Activated CD4-positive, alpha-beta T cell treated with anti-CD3 and anti-CD28 coated beads, Interleukin-2, amount 50 U/mL, for 1 hour (primary cell): Measurements from ENCODE around the gene RNGTT.

Source experiments
- DNase-seq: peaks from one replicate; pipeline ENCODE4 v3.0.0-alpha.2; 2020

Gene RNGTT

GRCh38 chr6:88641178-88641903 is 322.1 kb downstream of the RNGTT start:
- no peak for DNase-seq

- no peak for DNase-seq
Measured at GRCh38 chr6:88637761-88638545, 325.5 kb downstream of the RNGTT start.

DNA sequence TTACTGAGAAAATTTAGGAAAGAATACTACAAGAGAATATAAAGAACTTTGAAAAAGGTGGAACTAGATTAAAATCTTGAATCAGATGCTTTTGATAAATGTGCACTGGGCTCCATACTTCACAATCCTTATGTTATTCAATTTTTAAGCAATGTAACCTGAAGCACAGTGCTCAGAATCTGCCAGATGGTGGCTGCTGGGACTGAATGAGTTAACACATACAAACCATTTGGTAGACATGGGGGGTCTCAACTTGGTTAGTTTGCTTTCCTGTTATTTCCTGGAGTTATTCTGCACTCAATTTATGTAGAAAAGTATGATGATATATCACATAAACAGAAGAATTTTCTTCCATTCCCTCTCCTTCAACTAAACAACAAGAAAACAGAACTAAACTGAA is 326.5 kb downstream of the RNGTT start:
- DNase-seq: no peak

DNA sequence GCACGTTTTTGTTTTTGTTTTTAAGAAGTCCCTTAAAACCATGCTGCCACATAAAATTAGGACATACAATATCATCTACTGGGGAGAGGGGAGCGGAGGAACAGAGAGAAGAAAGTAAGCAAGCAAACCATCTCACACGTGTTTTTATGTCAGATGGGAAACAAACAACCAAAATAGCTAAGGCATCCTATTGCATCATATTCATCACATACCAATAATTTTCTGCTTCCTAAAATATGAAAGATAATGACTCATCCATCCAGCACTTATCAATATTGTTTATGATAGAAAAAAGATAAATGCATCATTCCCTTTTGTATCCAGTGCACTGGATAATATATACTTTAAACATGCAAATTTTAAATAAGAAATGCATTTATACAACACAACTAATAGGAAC is 329.6 kb downstream of the RNGTT start:
- DNase-seq: no peak

DNA sequence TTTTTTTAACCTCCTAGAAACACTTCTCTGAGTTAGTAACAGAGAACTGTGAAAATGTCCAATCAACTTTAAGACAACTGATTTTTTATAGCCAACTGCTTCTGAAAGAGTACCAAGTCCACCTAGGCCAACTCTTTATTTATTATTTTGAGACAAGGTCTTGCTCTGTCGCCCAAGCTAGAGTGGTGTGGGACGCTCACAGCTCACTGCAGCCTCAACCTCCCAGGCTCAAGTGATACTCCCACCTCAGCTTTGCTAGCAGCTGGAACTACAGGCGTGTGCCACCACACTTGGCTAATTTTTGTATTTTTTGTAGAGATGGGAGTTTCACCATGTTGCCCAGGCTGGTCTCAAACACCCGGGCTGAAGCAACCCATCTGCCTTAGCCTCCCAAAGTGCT is 331.6 kb downstream of the RNGTT start:
- no peak for DNase-seq

DNA sequence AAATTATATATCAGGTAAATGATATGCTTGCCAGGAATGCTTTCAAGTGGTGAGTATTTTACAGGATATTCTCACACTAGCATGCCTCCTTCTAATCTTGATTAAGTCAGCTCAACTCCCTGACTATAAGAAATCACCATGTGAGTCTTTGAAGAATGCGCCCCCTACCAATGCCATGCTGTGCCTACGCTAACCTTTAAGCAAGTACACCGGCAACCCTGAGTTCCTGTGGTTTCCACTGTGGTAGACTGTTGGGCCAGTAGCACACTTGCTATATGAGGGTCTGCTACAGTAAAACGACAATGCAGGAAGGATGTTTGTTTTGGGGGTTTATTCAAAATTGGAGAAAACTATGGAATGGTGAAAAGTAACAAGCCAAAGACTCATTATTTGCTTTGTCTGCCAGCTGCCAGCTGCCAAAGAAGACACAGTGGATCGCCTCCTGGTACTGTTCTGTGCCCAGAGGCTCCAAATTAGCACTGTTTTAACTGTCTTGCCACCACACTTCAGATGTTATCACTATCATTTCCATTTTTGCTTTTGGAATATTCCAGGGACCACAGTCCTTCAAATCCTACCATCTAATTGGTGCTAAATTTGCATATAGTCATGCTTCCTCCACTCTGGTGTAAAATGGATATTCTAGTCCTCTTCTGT is 333.5 kb downstream of the RNGTT start:
- DNase-seq: no peak

- DNase-seq: no peak
Measured at GRCh38 chr6:88626460-88626859, 337.0 kb downstream of the RNGTT start.

- no peak for DNase-seq
Measured at GRCh38 chr6:88623531-88623930, 339.9 kb downstream of the RNGTT start.

- DNase-seq: no peak
Measured at GRCh38 chr6:88619951-88620350, 343.5 kb downstream of the RNGTT start.

GRCh38 chr6:88616380-88616779 is 347.0 kb downstream of the RNGTT start:
- DNase-seq: no peak

GRCh38 chr6:88614316-88614877 is 349.0 kb downstream of the RNGTT start:
- DNase-seq: no peak

GRCh38 chr6:88612631-88613030 is 350.8 kb downstream of the RNGTT start:
- DNase-seq: no peak

GRCh38 chr6:88611721-88612120 is 351.7 kb downstream of the RNGTT start:
- DNase-seq: no peak

DNA sequence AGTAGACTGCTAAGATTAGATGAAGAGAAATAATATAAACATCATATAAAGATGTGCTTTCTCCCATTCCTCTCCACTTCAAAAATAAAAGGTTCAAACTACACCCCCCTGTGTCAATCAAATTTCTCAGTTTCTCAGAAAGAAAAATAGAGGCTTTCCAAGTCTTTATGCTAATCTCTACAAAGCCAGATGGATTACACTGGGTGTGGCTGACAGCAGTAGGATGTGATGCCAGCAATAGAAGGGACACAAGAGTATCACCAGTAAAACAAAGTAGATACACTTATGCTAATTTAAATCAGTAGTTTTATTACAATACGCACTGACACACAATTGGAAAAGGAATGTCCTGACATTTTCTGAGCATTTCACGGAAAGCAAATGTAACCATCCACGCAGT is 353.4 kb downstream of the RNGTT start:
- DNase-seq: no peak

DNA sequence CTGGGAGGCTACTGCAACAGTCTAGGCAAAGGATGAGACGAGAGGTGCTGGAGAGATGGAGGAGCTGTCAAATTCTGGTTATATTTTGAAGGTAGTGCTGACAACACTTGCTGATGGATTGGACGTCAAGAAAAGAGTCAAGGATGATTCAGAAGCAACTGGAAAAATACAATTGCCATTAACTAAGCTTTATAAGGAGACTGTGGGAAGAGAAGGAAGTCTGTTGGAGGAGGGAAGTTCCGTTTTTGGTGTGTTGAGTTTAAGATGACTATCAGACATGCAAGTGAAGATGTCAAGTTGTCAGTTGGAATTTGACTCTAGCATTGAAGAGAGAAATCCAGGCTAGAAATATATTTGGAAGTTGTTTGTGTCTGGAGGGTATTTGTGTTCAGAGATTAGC is 358.1 kb downstream of the RNGTT start:
- no peak for DNase-seq

GRCh38 chr6:88599571-88599970 is 363.8 kb downstream of the RNGTT start:
- no peak for DNase-seq

- DNase-seq: no peak
Measured at GRCh38 chr6:88596801-88597200, 366.6 kb downstream of the RNGTT start.

DNA sequence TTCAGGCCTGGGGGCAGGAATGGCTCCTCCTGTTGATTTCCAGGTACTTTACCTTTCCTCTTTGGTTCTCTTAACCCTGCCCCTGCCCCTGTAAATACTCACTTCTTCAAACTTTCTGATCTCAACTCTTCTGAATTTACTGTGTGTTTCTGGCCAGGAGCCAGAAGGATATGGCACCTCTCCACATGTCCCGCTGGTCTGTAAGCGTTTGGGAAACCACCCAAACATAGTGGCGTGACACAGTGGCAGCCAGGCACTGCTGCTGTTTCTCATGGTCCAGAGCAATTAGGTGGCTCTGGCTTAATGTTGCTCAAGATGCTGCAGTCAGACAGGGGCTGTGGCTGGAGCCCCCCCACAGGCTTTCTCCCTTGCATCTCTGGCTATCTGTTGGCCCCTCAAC is 374.5 kb downstream of the RNGTT start:
- no peak for DNase-seq

DNA sequence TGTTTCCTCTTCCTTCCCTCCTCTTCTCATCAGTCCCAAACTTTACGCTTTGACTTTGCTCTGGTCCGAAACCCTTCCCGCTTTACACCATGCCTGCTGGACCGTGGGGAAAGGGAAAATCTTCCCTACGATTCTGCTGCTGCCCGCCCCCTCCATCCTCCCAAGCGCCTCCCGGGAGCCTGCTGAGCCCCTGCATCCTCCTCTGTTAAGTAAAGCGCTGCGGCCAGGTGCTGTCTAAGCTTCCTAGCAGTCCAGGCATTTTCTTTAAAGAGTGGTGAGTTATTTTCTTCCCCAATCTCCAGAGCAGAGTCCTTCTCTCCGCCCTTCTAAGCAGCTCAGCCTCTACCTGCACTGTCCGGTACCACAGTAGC is 376.3 kb downstream of the RNGTT start:
- DNase-seq: no peak

DNA sequence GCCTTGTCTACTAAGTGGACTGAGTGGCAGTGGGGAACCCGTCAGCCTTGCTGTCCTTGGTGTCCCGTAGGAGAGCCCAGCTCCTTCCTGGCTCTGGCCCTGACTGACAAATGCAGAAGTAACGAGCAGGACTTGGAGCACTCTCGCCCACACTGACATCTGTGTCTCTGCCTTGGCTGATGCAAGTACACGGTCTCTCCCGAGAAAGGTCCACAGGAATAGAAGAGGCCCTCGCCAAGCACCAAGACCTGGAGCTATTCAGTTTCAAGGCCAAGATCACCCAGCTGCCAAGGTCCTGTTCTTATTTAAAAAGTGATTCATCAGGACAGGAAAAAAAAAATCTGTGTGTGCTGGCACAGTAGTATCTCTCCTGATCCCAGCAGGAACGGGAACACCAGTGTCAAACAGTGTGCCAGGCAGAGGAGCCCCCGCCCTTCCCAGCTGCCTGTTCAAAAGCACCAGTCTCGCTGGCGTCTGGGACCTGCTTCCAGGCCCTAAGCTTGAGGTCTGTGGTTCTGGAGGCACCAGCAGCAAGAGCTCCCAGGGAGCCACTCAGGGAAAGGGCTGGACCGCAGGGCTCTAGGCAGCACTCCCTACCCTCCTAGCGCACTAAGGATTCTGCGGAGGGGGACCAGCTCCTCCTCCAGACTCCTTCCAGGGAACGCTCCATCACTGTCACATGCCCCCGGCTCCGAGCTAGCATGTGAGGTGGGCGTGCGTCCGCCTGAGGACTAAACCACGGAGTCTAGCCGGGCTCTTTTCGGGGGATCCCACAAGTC is 376.9 kb downstream of the RNGTT start:
- no peak for DNase-seq

GRCh38 chr6:88585276-88585692 is 378.1 kb downstream of the RNGTT start:
- DNase-seq: no peak

DNA sequence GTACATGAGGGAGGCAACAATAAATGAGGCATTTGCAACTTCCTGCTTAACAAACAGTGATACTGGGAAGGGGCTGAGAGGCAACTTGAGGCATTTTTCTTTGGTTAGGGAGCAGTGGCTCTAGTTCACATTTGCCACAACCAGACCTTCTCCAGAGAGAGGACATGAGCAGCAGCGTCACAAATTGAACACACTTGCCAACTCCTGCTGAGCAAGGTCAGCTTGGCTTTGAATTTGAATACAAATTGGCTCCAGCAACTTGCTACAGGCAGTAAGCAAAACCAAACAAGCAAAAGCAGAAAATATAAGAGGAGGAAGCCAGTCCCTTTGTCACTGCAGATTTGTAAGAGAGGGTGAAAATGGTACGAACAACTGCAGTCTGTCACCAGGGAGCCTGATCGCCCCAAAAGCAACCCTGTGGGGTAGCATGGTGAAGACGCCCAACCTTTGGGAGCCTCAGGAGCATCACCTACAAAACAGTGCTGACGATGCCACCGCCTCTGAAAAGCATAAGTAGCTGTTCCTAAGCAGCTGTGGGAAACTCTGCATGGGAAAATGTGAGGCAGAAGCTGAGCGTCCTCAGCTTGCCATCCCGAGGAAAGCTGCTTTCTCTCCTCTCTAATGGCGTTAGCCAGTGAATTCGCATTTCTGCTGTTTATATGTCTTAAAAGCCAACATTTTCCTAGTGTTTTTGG is 378.7 kb downstream of the RNGTT start:
- DNase-seq: no peak
